ENCODE results near the gene SUN3. TPM values are rescaled to one million over a fixed set of nuclear protein-coding genes. Genes with fewer than 3 reads are reported as not detected.

SUN3 gene
- total RNA-seq, 1 donor from 2014 or later: not detected

GRCh38 chr7:48031111-48031510 lies 2.2 kb upstream of the SUN3 start:
- intact Hi-C loops (cut with micrococcal nuclease): no loop called here
- Histone ChIP-seq H3K4me3 (no peak overlapping the region), H3K4me1 (peaks cover 13% of the 10 kb centered on the region), H3K27me3 (ENCODE audit: low read depth) (peaks cover 51% of the 10 kb centered on the region), H3K9me3 (replicated peaks) (no peaks in the 10 kb centered on the region), H3K27ac (replicated peaks) (no peak overlapping the region), H3K36me3 (no peaks in the 10 kb centered on the region)
- DNase-seq: no peak
- TF ChIP-seq, protein P1, sequence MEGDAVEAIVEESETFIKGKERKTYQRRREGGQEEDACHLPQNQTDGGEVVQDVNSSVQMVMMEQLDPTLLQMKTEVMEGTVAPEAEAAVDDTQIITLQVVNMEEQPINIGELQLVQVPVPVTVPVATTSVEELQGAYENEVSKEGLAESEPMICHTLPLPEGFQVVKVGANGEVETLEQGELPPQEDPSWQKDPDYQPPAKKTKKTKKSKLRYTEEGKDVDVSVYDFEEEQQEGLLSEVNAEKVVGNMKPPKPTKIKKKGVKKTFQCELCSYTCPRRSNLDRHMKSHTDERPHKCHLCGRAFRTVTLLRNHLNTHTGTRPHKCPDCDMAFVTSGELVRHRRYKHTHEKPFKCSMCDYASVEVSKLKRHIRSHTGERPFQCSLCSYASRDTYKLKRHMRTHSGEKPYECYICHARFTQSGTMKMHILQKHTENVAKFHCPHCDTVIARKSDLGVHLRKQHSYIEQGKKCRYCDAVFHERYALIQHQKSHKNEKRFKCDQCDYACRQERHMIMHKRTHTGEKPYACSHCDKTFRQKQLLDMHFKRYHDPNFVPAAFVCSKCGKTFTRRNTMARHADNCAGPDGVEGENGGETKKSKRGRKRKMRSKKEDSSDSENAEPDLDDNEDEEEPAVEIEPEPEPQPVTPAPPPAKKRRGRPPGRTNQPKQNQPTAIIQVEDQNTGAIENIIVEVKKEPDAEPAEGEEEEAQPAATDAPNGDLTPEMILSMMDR (IDR thresholded peaks at IDR 0.05; ENCODE audit: borderline replicate concordance): no peak

DNA sequence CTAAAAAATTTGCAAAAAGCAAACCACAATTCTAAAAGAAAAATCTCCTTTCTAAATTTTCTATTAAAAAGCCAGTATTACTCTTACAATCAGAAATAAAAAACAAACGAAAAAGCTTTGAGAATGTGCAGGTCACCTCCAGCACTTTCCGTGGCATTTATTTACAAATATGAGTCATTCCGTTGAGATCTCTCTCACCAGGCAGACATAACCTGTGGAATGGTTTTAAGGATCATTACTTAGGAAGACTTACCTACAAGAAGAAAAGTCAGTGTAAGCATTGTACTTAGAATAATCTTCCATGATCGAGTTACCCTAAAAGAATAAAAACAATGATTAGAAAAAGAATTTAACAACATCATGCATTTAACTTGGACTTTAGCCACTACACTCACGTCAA lies 3.3 kb downstream of the SUN3 start:
- no peak overlapping the region for H3K4me3 ChIP-seq
- H3K9me3 ChIP-seq (replicated peaks): peaks cover 29% of the 10 kb centered on the region
- no peak for DNase-seq
- H3K27me3 ChIP-seq (ENCODE audit: low read depth): peaks cover 10% of the 10 kb centered on the region
- intact Hi-C loops (cut with micrococcal nuclease): no loop called here
- TF ChIP-seq, protein P1 (IDR thresholded peaks at IDR 0.05; ENCODE audit: borderline replicate concordance): no peak
- H3K4me1 ChIP-seq: no peaks in the 10 kb centered on the region
- no peaks in the 10 kb centered on the region for H3K36me3 ChIP-seq
- no peak overlapping the region for H3K27ac ChIP-seq (replicated peaks)

DNA sequence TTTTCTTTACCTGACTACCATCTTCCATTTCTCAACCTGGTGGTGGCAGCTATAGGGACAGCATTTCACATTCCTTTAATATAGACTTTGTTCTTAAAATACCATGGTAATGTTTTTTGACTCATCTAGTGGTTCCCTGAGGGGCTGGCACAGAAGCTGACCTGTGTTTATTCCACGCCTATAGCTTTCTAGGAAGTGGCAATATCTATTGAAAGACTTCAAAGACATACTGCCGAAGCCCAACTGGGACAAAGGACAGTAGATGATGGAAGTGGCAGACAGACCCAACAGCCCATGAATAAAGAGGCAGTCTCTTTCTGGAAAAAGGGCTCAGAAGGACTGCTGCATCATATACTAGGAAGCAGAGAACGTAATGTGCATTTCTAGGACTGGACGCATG lies 11.2 kb downstream of the SUN3 start:
- no peaks in the 10 kb centered on the region for H3K36me3 ChIP-seq
- TF ChIP-seq, protein P1 (IDR thresholded peaks at IDR 0.05; ENCODE audit: borderline replicate concordance): no peak
- H3K4me3 ChIP-seq: no peak overlapping the region
- H3K4me1 ChIP-seq: no peaks in the 10 kb centered on the region
- H3K9me3 ChIP-seq (replicated peaks): peaks cover 19% of the 10 kb centered on the region
- DNase-seq: no peak
- no peak overlapping the region for H3K27ac ChIP-seq (replicated peaks)
- intact Hi-C loops (cut with micrococcal nuclease): no loop called here
- H3K27me3 ChIP-seq (ENCODE audit: low read depth): no peaks in the 10 kb centered on the region

GRCh38 chr7:48016641-48017040 lies 12.3 kb downstream of the SUN3 start:
- DNase-seq: no peak
- intact Hi-C loops (cut with micrococcal nuclease): no loop called here

DNA sequence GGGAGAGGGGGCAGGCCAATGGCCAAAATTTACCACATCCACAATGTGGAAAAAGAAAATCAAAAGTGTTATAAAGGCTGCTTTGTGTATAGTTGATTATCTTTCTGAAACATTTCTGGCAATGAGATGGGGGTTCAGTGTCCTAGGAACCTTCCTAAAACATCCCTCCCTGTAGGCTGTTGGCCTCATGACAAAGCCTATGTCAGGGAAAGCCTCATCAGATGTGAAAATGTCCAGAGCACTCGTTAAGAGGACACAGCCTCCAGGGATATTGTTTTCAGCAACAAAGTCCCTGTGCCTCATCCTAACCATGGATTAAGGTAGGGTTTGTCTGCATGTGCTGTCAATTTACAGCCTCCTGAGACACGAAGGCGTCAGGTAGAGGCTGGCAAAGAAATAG lies 17.0 kb downstream of the SUN3 start:
- Histone ChIP-seq H3K36me3 (no peaks in the 10 kb centered on the region), H3K27me3 (ENCODE audit: low read depth) (peaks cover 8% of the 10 kb centered on the region), H3K4me1 (no peaks in the 10 kb centered on the region), H3K27ac (replicated peaks) (no peak overlapping the region), H3K9me3 (replicated peaks) (no peaks in the 10 kb centered on the region), H3K4me3 (no peak overlapping the region)
- TF ChIP-seq, protein P1 (IDR thresholded peaks at IDR 0.05; ENCODE audit: borderline replicate concordance): no peak
- intact Hi-C loops (cut with micrococcal nuclease): no loop called here
- DNase-seq: no peak

More at GRCh38 chr7:48016641-48017040, 12.3 kb downstream of the SUN3 start:
- no peaks in the 10 kb centered on the region for H3K27me3 ChIP-seq (ENCODE audit: low read depth)
- H3K36me3 ChIP-seq: no peaks in the 10 kb centered on the region
- H3K9me3 ChIP-seq (replicated peaks): peaks cover 14% of the 10 kb centered on the region
- no peak overlapping the region for H3K27ac ChIP-seq (replicated peaks)
- TF ChIP-seq, protein P1 (IDR thresholded peaks at IDR 0.05; ENCODE audit: borderline replicate concordance): no peak
- no peak overlapping the region for H3K4me3 ChIP-seq
- no peaks in the 10 kb centered on the region for H3K4me1 ChIP-seq

- Histone ChIP-seq H3K4me3 (no peak overlapping the region), H3K4me1 (no peaks in the 10 kb centered on the region), H3K36me3 (no peaks in the 10 kb centered on the region), H3K27me3 (ENCODE audit: low read depth) (peaks cover 14% of the 10 kb centered on the region), H3K9me3 (replicated peaks) (no peaks in the 10 kb centered on the region), H3K27ac (replicated peaks) (no peak overlapping the region)
- TF ChIP-seq, protein P1 (IDR thresholded peaks at IDR 0.05; ENCODE audit: borderline replicate concordance): no peak
- intact Hi-C loops (cut with micrococcal nuclease): no loop called here
- DNase-seq: no peak
These were observed 17.6 kb downstream of the SUN3 start for GRCh38 chr7:48011323-48011722.

Data from left ventricle myocardium inferior (tissue), 1 donor.